Ramos (cell line): ENCODE results near the gene CDKL2.
"Not testable (repeated sequence)": the region's sequence is repeated elsewhere in the genome, so short reads cannot be mapped to it uniquely, and the experiment has no call there.

ENCODE experiments used
- in situ Hi-C: fragments of 300-500 bp; cut with MboI; formaldehyde crosslinking; loops from one replicate; pipeline ENCODE4 v1.14.3; 2022; ENCODE audit warnings: low sequenced_read_pairs; ENCODE audit not compliant: unreplicated experiment

Gene CDKL2

GRCh38 chr4:75630174-75630936, at the start of gene CDKL2:
CDKL2 (minus strand) TSS chr4:75630528; CDS start chr4:75625988, 4,540 bp downstream.
- in situ Hi-C loops = no loop called here

GRCh38 chr4:75678965-75679364, 48.6 kb upstream of the CDKL2 start:
- in situ Hi-C loops = no loop called here

GRCh38 chr4:75678473-75678872, 48.1 kb upstream of the CDKL2 start:
- in situ Hi-C loops = no loop called here

GRCh38 chr4:75675004-75675531, 44.7 kb upstream of the CDKL2 start:
- in situ Hi-C loops = no loop called here

GRCh38 chr4:75673959-75674328, 43.6 kb upstream of the CDKL2 start:
- in situ Hi-C loops = no loop called here

GRCh38 chr4:75673027-75673958, 43.0 kb upstream of the CDKL2 start, which contains the start of gene G3BP2:
G3BP2 (minus strand) TSS chr4:75673411; CDS start chr4:75662025, 11,386 bp downstream.
- in situ Hi-C loops = no loop called here

- in situ Hi-C loops = no loop called here
These were observed 42.2 kb upstream of the CDKL2 start for GRCh38 chr4:75672461-75673026.

- in situ Hi-C loops = no loop called here
These were observed 41.6 kb upstream of the CDKL2 start for GRCh38 chr4:75671802-75672421.

- in situ Hi-C loops = no loop called here
These were observed 38.3 kb upstream of the CDKL2 start for GRCh38 chr4:75668596-75668995.

GRCh38 chr4:75667636-75668035, 37.3 kb upstream of the CDKL2 start:
- in situ Hi-C loops = not testable (repeated sequence)

- in situ Hi-C loops = no loop called here
These were observed 36.0 kb upstream of the CDKL2 start for GRCh38 chr4:75666299-75666698.

- in situ Hi-C loops = not testable (repeated sequence)
These were observed 34.3 kb upstream of the CDKL2 start for GRCh38 chr4:75664604-75665003.

GRCh38 chr4:75662626-75663025, 32.3 kb upstream of the CDKL2 start:
- in situ Hi-C loops = no loop called here

GRCh38 chr4:75660491-75660890, 30.2 kb upstream of the CDKL2 start:
- in situ Hi-C loops = no loop called here

GRCh38 chr4:75659512-75660031, 29.2 kb upstream of the CDKL2 start:
- in situ Hi-C loops = no loop called here

- in situ Hi-C loops = no loop called here
These were observed 28.5 kb upstream of the CDKL2 start for GRCh38 chr4:75658876-75659275.

GRCh38 chr4:75655562-75655961, 25.2 kb upstream of the CDKL2 start:
- in situ Hi-C loops = no loop called here

GRCh38 chr4:75654905-75655304, 24.6 kb upstream of the CDKL2 start:
- in situ Hi-C loops = no loop called here

- in situ Hi-C loops = no loop called here
These were observed 23.6 kb upstream of the CDKL2 start for GRCh38 chr4:75653845-75654503.
